ENCODE results near the gene FN3K.

DNA sequence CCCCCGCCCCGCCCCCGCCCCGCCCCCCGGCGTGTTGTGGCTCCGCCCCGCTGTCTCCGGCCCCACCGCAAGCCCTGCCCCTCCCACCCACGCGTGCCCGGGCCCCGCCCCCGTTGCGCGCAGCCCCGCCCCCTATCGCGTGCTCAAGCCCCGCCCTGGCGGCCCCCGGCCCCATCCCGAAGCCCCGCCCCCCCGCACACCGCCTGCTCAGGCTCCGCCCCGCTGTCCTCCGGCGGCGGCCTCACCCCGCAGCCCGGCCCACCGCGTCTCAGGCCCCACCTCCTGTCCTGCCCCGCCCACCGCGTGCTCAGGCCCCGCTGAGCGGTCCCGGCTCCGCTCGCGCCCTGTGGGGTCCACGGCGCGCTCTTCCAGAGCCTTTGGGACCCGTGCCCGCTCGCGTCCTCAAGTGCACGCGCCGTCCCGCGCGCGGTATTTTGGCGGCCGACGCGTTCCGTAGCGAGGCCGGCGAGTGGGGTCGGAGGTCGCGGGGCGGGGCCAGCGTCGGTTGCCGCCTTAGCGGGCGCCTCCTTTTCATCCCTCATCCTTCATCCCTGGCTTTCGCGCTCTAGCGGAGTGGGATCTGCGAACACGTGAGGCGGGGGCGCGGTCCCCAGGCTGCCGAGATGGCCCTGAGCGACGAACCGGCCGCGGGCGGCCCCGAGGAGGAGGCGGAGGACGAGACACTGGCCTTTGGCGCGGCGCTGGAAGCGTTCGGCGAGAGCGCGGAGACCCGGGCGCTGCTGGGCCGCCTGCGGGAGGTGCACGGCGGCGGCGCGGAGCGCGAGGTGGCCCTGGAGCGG, 16.4 kb downstream of the FN3K start, which contains the start of gene TBCD:
- TF ChIP-seq POLR2AphosphoS5 (IDR thresholded peaks at IDR 0.05; ENCODE audit: insufficient read depth in 1 of 2, low read depth in 1 of 2), result peak; percentile 47 to 80
- TF ChIP-seq, protein P1, sequence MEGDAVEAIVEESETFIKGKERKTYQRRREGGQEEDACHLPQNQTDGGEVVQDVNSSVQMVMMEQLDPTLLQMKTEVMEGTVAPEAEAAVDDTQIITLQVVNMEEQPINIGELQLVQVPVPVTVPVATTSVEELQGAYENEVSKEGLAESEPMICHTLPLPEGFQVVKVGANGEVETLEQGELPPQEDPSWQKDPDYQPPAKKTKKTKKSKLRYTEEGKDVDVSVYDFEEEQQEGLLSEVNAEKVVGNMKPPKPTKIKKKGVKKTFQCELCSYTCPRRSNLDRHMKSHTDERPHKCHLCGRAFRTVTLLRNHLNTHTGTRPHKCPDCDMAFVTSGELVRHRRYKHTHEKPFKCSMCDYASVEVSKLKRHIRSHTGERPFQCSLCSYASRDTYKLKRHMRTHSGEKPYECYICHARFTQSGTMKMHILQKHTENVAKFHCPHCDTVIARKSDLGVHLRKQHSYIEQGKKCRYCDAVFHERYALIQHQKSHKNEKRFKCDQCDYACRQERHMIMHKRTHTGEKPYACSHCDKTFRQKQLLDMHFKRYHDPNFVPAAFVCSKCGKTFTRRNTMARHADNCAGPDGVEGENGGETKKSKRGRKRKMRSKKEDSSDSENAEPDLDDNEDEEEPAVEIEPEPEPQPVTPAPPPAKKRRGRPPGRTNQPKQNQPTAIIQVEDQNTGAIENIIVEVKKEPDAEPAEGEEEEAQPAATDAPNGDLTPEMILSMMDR (IDR thresholded peaks at IDR 0.05), result no peak

All from vagina (tissue), 2 donors.